Activated B cell treated with CpG ODN at 0.5 μM for 24 hours (primary cell): Measurements from ENCODE around the gene ADGRB3. TPM values are rescaled to one million over a fixed set of nuclear protein-coding genes. Genes with fewer than 3 reads are reported as not detected.

Experiments used
- ATAC-seq: fragments of 200-7000 bp; cut with Tn5 transposase; one replicate; pipeline ENCODE4 v1.10.0; 2021; ENCODE audit warnings: low read depth, mild to moderate bottlenecking, moderate library complexity
- CTCF ChIA-PET: fragments of 350-600 bp; sonication (Branson Sonifier 250); formaldehyde crosslinking; loops from one replicate; lab custom pipeline; 2021; ENCODE audit warnings: antibody characterized with exemption; lab: Charles Lee
- POLR2A ChIA-PET: fragments of 350-600 bp; sonication (Branson Sonifier 250); formaldehyde crosslinking; loops from one replicate; lab custom pipeline; 2021; ENCODE audit warnings: antibody characterized with exemption; lab: Charles Lee
- DNase-seq: peaks from one replicate; pipeline ENCODE4 v3.0.0; 2022
- H3K27ac Mint-ChIP-seq: one replicate; pipeline ENCODE4 v1.8.0; 2020; ENCODE audit warnings: mixed read lengths
- H3K27me3 Mint-ChIP-seq: one replicate; pipeline ENCODE4 v1.8.0; 2021; ENCODE audit warnings: mixed read lengths
- H3K36me3 Mint-ChIP-seq: one replicate; pipeline ENCODE4 v1.8.0; 2021; ENCODE audit warnings: low read depth, mixed read lengths
- H3K4me1 Mint-ChIP-seq: one replicate; pipeline ENCODE4 v1.8.0; 2021; ENCODE audit warnings: mixed read lengths
- H3K4me3 Mint-ChIP-seq: one replicate; pipeline ENCODE4 v1.8.0; 2020; ENCODE audit warnings: mild to moderate bottlenecking, mixed read lengths
- H3K9me3 Mint-ChIP-seq: one replicate; pipeline ENCODE4 v1.8.0; 2020; ENCODE audit warnings: mixed read lengths
- CTCF ChIP-seq: fragments of 200-600 bp; IDR thresholded peaks from one replicate; pipeline ENCODE4 v1.8.0; 2022; ENCODE audit warnings: antibody characterized with exemption, mild to moderate bottlenecking
- intact Hi-C: fragments of 100-400 bp; cut with micrococcal nuclease; formaldehyde crosslinking; loops from one replicate; pipeline ENCODE4 v1.15.1; 2024
- total RNA-seq: library from RNA; stranded (reverse); gene quantifications from 2 replicates; pipeline ENCODE4 v1.2.3, GENCODE V29; 2022

ADGRB3 gene
- total RNA-seq, 1 donor from 2014 or later, result not detected

- Mint-ChIP-seq H3K9me3 (no peaks in the 10 kb centered on the region), H3K4me1 (no peaks in the 10 kb centered on the region), H3K27me3 (no peaks in the 10 kb centered on the region), H3K4me3 (no peak overlapping the region), H3K27ac (no peak overlapping the region), H3K36me3 (no peaks in the 10 kb centered on the region)
- TF ChIP-seq CTCF, result no peak
- intact Hi-C loops, result no loop called here
- ChIA-PET POLR2A (no interaction called here), CTCF (no interaction called here)
- DNase-seq (no peak), ATAC-seq (no peak)
Measured at GRCh38 chr6:69331886-69332285, 696.8 kb downstream of the ADGRB3 start.

- no peak for TF ChIP-seq CTCF
- Mint-ChIP-seq H3K4me3 (no peak overlapping the region), H3K27me3 (no peaks in the 10 kb centered on the region), H3K4me1 (no peaks in the 10 kb centered on the region), H3K36me3 (no peaks in the 10 kb centered on the region), H3K9me3 (no peaks in the 10 kb centered on the region), H3K27ac (no peak overlapping the region)
- DNase-seq (no peak), ATAC-seq (no peak)
- intact Hi-C loops, result no loop called here
- CTCF ChIA-PET, result no interaction called here
- POLR2A ChIA-PET, result no interaction called here
Measured at GRCh38 chr6:69337311-69337710, 702.2 kb downstream of the ADGRB3 start.

- ChIA-PET POLR2A (no interaction called here), CTCF (no interaction called here)
- Mint-ChIP-seq H3K27me3 (no peaks in the 10 kb centered on the region), H3K9me3 (no peaks in the 10 kb centered on the region), H3K4me1 (no peaks in the 10 kb centered on the region), H3K36me3 (no peaks in the 10 kb centered on the region), H3K27ac (no peak overlapping the region), H3K4me3 (no peak overlapping the region)
- intact Hi-C loops, result no loop called here
- no peak for ATAC-seq
- DNase-seq, result no peak
- no peak for TF ChIP-seq CTCF
Measured at GRCh38 chr6:69338431-69339162, 703.5 kb downstream of the ADGRB3 start.

- no peak overlapping the region for H3K4me3 Mint-ChIP-seq
- no peaks in the 10 kb centered on the region for H3K27me3 Mint-ChIP-seq
- TF ChIP-seq CTCF, result no peak
- POLR2A ChIA-PET, result no interaction called here
- no peak overlapping the region for H3K27ac Mint-ChIP-seq
- no peaks in the 10 kb centered on the region for H3K36me3 Mint-ChIP-seq
- CTCF ChIA-PET, result no interaction called here
- H3K4me1 Mint-ChIP-seq, result no peaks in the 10 kb centered on the region
- no peaks in the 10 kb centered on the region for H3K9me3 Mint-ChIP-seq
- DNase-seq, result no peak
- no peak for ATAC-seq
- intact Hi-C loops, result no loop called here
Measured at GRCh38 chr6:69339163-69339550, 704.1 kb downstream of the ADGRB3 start.

GRCh38 chr6:69340196-69340595 is 705.1 kb downstream of the ADGRB3 start:
- intact Hi-C loops, result no loop called here
- no peaks in the 10 kb centered on the region for H3K27me3 Mint-ChIP-seq
- H3K4me1 Mint-ChIP-seq, result no peaks in the 10 kb centered on the region
- no peak for TF ChIP-seq CTCF
- DNase-seq (no peak), ATAC-seq (no peak)
- H3K27ac Mint-ChIP-seq, result no peak overlapping the region
- CTCF ChIA-PET, result no interaction called here
- no peak overlapping the region for H3K4me3 Mint-ChIP-seq
- H3K36me3 Mint-ChIP-seq, result no peaks in the 10 kb centered on the region
- H3K9me3 Mint-ChIP-seq, result no peaks in the 10 kb centered on the region
- POLR2A ChIA-PET, result no interaction called here
